HEK293T (cell line): Measurements from ENCODE around the gene VIPR2.
A peak's percentile ranks its signal among the peaks of the same experiment; 100 is the strongest.
"Not testable (repeated sequence)": the region's sequence is repeated elsewhere in the genome, so short reads cannot be mapped to it uniquely, and the experiment has no call there.

Source experiments
- CTCF ChIA-PET: fragments of 350-600 bp; formaldehyde crosslinking; extraction: SDS; loops from one replicate; lab custom pipeline; 2021; ENCODE audit warnings: antibody characterized with exemption, inconsistent platforms; lab: Yijun Ruan, JAX
- POLR2A ChIA-PET: fragments of 350-600 bp; formaldehyde crosslinking; extraction: SDS; loops from one replicate; lab custom pipeline; 2020; ENCODE audit warnings: antibody characterized with exemption, inconsistent platforms; lab: Yijun Ruan, JAX
- DNase-seq: peaks from one replicate; pipeline ENCODE4 v3.0.0; 2012; ENCODE audit warnings: mixed read lengths; ENCODE audit errors: extremely low spot score
- ARNT ChIP-seq: fragments of 450-650 bp; IDR thresholded peaks from 2 replicates; pipeline ENCODE4 v1.6.1; 2017; ENCODE audit warnings: mild to moderate bottlenecking
- BHLHE40 ChIP-seq: fragments of 450-650 bp; IDR thresholded peaks from 2 replicates; pipeline ENCODE4 v1.6.1; 2016; ENCODE audit warnings: mild to moderate bottlenecking, moderate library complexity, borderline replicate concordance
- CTBP1 ChIP-seq: fragments of 450-650 bp; IDR thresholded peaks from 2 replicates; pipeline ENCODE4 v1.6.1; 2016; ENCODE audit warnings: borderline replicate concordance
- ELF4 ChIP-seq: fragments of 450-650 bp; IDR thresholded peaks from 2 replicates; pipeline ENCODE4 v1.6.1; 2017; ENCODE audit warnings: antibody characterized with exemption
- FOXA1 ChIP-seq: fragments of 450-650 bp; IDR thresholded peaks from 2 replicates; pipeline ENCODE4 v1.6.1; 2016; ENCODE audit warnings: mild to moderate bottlenecking
- FOXK2 ChIP-seq: fragments of 450-650 bp; IDR thresholded peaks from 2 replicates; pipeline ENCODE4 v1.6.1; 2016; ENCODE audit warnings: mild to moderate bottlenecking
- FOXM1 ChIP-seq: fragments of 450-650 bp; IDR thresholded peaks from 2 replicates; pipeline ENCODE4 v1.6.1; 2017; ENCODE audit warnings: mild to moderate bottlenecking, borderline replicate concordance
- HDGF ChIP-seq: fragments of 450-650 bp; IDR thresholded peaks from 2 replicates; pipeline ENCODE4 v1.6.1; 2017; ENCODE audit warnings: antibody characterized with exemption, borderline replicate concordance
- L3MBTL2 ChIP-seq: fragments of 450-650 bp; conservative IDR thresholded peaks from 2 replicates; pipeline ENCODE4 v1.6.1; 2016; ENCODE audit warnings: mild to moderate bottlenecking
- LEF1 ChIP-seq: fragments of 450-650 bp; IDR thresholded peaks from 2 replicates; pipeline ENCODE4 v1.6.1; 2017; ENCODE audit warnings: mild to moderate bottlenecking, borderline replicate concordance
- NFRKB ChIP-seq: fragments of 450-650 bp; IDR thresholded peaks from 2 replicates; pipeline ENCODE4 v1.6.1; 2016; ENCODE audit warnings: mild to moderate bottlenecking, moderate library complexity
- SP1 ChIP-seq: fragments of 450-650 bp; IDR thresholded peaks from 2 replicates; pipeline ENCODE4 v1.6.1; 2017
- SUZ12 ChIP-seq: fragments of 450-650 bp; IDR thresholded peaks from 2 replicates; pipeline ENCODE4 v1.6.1; 2016; ENCODE audit warnings: mild to moderate bottlenecking
- TARDBP ChIP-seq: fragments of 450-650 bp; IDR thresholded peaks from 2 replicates; pipeline ENCODE4 v1.6.1; 2016
- ZNF384 ChIP-seq: fragments of 450-650 bp; IDR thresholded peaks from 2 replicates; pipeline ENCODE4 v1.6.1; 2016
- TF ChIP-seq, protein P1 (sequence below): fragments of 450-650 bp; IDR thresholded peaks from 2 replicates; pipeline ENCODE4 v1.6.1; 2016

Gene VIPR2

DNA sequence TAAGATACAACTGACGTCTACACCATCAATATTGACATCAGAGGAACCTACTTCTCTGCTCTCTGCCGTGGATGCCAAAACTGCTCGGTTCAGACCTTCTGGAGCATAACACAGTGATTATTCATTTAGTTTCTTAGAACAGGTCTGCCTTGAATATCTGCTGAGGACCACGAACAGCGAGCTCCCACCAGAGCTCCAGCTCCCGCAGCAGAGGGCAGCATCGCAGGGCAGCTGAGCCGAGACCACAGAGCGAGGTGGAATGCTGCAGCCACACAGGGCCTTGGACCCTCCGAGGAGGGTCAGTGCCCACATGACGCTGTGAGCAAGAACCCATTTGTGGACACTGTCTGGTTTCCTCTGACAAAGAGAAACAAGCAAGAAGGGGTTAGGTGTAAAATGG is 6.8 kb downstream of the VIPR2 start:
- CTCF ChIA-PET, result no interaction called here
- POLR2A ChIA-PET, result no interaction called here
- DNase-seq, result no peak
- TF ChIP-seq LEF1, result no peak
- TF ChIP-seq ZNF384, result no peak
- no peak for TF ChIP-seq SP1

DNA sequence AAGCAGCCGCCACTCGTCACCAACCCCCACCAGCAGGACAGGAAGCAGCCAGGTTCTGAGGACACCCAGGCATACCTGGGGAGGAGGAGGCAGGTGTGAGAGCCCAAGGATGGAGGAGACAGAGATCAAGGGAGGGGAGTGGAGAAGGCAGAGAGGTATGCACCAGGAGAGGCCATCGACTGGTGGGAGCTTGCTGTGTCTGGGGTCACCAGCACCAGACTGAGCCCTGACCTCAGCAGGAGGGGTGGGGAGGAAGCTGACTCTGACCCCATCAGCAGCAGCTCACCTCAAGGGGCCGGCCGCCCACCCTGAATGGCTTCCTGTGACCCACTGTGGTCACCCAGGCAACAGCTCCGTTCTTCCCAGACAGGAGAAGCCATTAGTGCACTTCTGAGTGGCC is 7.8 kb downstream of the VIPR2 start:
- POLR2A ChIA-PET, result no interaction called here

DNA sequence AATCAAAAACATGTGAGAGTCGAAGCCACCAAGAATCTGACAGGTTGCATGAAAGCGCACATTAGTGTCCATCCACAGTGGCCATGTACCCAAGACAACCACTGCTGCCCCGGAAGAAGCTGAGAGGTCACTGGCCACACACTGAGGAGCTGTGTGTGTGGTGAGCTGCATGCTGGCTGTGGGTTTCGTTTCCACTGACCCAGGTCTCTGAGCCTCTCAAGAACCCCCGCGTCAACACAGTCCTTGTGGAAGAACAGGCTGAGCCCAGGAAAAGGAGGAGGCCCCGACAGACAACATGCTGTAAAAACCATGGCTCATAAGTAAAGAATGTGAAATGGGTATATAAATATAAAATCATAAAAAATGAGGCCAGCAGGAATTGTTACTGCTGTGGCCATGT is 8.2 kb downstream of the VIPR2 start:
- DNase-seq, result no peak
- ChIA-PET POLR2A (no interaction called here), CTCF (no interaction called here)
- TF ChIP-seq SUZ12, result no peak
- no peak for TF ChIP-seq TARDBP
- TF ChIP-seq HDGF, result no peak
- no peak for TF ChIP-seq FOXA1
- no peak for TF ChIP-seq FOXK2
- no peak for TF ChIP-seq ARNT
- TF ChIP-seq NFRKB, result no peak
- TF ChIP-seq CTBP1, result no peak
- no peak for TF ChIP-seq ELF4
- TF ChIP-seq LEF1, result no peak
- no peak for TF ChIP-seq ZNF384
- TF ChIP-seq BHLHE40, result no peak
- TF ChIP-seq L3MBTL2, result no peak
- no peak for TF ChIP-seq SP1
- TF ChIP-seq FOXM1, result no peak
- TF ChIP-seq, protein P1, sequence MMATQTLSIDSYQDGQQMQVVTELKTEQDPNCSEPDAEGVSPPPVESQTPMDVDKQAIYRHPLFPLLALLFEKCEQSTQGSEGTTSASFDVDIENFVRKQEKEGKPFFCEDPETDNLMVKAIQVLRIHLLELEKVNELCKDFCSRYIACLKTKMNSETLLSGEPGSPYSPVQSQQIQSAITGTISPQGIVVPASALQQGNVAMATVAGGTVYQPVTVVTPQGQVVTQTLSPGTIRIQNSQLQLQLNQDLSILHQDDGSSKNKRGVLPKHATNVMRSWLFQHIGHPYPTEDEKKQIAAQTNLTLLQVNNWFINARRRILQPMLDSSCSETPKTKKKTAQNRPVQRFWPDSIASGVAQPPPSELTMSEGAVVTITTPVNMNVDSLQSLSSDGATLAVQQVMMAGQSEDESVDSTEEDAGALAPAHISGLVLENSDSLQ, result no peak

More for the DNA sequence above, 7.8 kb downstream of the VIPR2 start:
- DNase-seq, result no peak
- CTCF ChIA-PET, result no interaction called here
- TF ChIP-seq ARNT (no peak), L3MBTL2 (no peak), FOXM1 (no peak), ELF4 (no peak), ZNF384 (no peak), NFRKB (no peak), FOXA1 (no peak), HDGF (no peak), LEF1 (no peak)
- TF ChIP-seq, protein P1, result no peak

DNA sequence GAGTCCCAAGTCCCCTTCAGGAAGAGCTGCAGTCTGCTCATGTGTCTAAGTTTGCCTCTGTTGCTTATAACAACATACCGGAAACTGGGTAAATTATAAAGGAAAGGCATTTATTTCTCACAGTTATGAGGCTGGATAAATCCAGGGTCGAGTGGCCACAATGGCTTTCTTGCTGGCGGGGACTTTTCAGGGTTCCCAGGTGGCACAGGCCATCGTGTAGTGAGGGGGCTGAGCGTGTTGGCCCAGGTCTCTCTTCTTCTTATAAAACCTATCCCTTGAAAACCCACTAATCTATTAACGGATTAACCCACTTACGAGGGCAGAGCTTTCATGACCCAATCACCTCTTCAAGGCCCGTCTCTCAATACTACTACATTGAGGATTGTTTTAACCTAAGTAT is 8.7 kb downstream of the VIPR2 start:
- DNase-seq, result no peak
- ChIA-PET POLR2A (no interaction called here), CTCF (no interaction called here)
- TF ChIP-seq LEF1, result no peak
- no peak for TF ChIP-seq SP1
- TF ChIP-seq BHLHE40, result no peak
- no peak for TF ChIP-seq ARNT
- TF ChIP-seq TARDBP, result no peak
- TF ChIP-seq FOXK2, result no peak
- TF ChIP-seq, protein P1, result no peak
- no peak for TF ChIP-seq ZNF384
- TF ChIP-seq SUZ12, result no peak
- TF ChIP-seq CTBP1, result no peak
- no peak for TF ChIP-seq ELF4

DNA sequence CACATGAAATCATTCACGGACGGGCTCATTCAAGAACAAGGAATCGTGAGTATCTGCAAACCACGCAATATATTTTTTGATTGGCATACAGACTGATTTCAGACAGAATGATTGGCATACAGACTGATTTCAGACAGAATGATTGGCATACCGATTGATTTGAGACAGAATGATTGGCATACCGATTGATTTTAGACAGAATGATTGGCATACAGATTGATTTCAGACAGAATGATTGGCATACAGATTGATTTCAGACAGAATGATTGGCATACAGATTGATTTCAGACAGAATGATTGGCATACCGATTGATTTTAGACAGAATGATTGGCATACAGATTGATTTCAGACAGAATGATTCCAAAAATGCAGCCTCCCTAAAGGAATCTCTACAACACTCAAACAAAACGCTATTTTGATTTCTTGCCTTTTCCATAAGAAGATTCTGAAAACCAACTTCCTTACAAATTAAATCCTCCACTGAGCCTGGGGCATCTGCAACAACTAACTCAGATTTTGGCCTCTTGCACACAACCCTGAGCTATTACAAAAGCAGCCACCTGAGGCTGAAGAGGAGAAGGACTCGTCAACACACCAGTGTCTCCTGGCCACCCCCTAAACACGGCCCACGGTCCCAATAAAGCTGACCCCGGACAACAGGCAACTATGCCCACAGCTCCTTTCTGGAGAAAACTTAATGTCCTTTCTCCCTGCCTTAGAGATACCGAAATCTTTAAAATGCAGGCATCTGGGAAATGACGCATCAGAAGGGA is 11.8 kb downstream of the VIPR2 start:
- POLR2A ChIA-PET, result interaction anchor here (1.0 kb wide), 1 partner anchor 30 kb away, joined by 4 read pairs; no protein-coding TSS in a partner anchor
- DNase-seq, CTCF ChIA-PET: not testable (repeated sequence)
- TF ChIP-seq, protein P1, result peak; percentile 27; the same call in 1 of the 2 replicates

DNA sequence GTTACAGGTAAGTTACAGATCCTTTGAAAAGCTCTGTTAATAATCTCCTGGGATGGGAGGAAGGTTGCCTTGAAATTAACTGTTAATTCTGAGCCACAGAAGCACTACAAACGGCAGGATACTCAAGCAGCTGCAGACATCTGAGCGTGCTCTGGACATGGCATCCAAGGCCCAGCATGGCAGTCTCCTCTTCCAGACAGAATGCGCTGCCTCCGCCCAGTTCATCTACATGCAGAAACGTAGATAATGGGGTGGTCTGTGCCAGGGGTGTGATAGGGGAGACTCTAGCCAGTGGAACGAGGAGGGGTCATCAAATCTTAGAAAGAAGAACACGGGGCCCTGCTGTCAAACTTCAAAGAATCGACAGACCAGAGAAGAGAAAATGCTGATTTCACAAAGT is 13.8 kb downstream of the VIPR2 start:
- TF ChIP-seq, protein P1, result no peak
- TF ChIP-seq BHLHE40 (no peak), FOXK2 (no peak), LEF1 (no peak), TARDBP (no peak), ELF4 (no peak), L3MBTL2 (no peak), CTBP1 (no peak), NFRKB (no peak), FOXA1 (no peak), FOXM1 (no peak), SUZ12 (no peak), ARNT (no peak), HDGF (no peak)
- CTCF ChIA-PET, result no interaction called here
- no peak for DNase-seq
- POLR2A ChIA-PET, result no interaction called here
